WI38 (cell line): ENCODE results near the gene BEX3.

Experiments
- H3K4me3 ChIP-seq: 2 replicates; pipeline ENCODE4 v1.5.1; 2011; ENCODE audit warnings: low read depth, mild to moderate bottlenecking, control low read depth, low read length
- CTCF ChIP-seq: IDR thresholded peaks from 2 replicates; pipeline ENCODE4 v1.5.1; 2012; ENCODE audit warnings: low read depth, mild to moderate bottlenecking, control low read depth, low read length

Gene BEX3

DNA sequence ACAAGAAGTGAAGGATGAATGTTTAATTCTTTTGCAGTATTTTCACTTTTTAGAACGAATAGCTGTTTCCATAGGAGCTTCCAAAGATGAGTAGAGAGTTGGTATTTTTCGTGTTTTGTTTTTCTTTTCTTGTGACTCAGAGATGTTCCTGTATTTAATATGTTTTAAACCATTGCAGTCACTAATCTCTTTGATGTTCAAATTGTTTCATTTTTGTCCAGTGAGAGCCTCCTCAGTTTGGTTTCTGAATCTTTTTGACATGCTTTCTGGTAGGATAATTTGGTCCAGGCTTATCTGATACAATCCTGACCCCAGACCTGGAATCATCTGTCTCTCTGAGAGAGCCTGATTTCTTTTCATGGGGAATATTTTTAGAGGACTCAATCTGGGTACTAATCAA is 41.6 kb downstream of the BEX3 start:
- H3K4me3 ChIP-seq: no peak overlapping the region
- TF ChIP-seq CTCF: no peak

DNA sequence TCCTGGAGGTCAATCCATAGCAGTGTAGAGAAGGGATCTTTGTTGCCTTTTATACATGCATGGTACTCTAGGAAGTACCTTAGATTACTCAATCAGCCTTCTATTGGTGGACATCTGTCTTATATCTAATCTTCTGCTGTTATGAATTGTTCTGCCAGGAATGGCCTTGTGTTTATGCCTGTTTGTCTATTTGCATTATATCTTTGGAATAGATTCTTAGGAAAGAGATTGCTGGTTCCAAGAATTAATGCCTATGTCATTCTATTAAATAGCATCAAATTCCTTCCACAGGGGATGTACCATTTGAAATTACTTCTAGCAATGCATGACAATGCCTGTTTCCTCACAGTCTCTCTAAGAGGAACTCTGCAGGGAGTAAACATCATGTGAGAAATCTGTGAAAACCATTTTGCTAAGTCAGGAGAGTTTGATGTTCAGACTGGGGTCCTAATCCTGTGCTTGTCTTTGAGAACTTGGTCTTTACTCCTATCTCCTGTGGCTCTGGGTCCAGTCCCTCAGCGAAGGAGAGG is 42.5 kb downstream of the BEX3 start:
- no peak for TF ChIP-seq CTCF
- H3K4me3 ChIP-seq: no peak overlapping the region

GRCh38 chrX:103423955-103424638 is 47.8 kb downstream of the BEX3 start:
- TF ChIP-seq CTCF: no peak
- no peak overlapping the region for H3K4me3 ChIP-seq
